ENCODE data around the gene GSTT4. TPM values are rescaled to one million over a fixed set of nuclear protein-coding genes. Genes with fewer than 3 reads are reported as not detected.
"Not testable (repeated sequence)": the region's sequence is repeated elsewhere in the genome, so short reads cannot be mapped to it uniquely, and the experiment has no call there.

Gene GSTT4
- total RNA-seq, 2 experiments from 2014 or later, result not detected

DNA sequence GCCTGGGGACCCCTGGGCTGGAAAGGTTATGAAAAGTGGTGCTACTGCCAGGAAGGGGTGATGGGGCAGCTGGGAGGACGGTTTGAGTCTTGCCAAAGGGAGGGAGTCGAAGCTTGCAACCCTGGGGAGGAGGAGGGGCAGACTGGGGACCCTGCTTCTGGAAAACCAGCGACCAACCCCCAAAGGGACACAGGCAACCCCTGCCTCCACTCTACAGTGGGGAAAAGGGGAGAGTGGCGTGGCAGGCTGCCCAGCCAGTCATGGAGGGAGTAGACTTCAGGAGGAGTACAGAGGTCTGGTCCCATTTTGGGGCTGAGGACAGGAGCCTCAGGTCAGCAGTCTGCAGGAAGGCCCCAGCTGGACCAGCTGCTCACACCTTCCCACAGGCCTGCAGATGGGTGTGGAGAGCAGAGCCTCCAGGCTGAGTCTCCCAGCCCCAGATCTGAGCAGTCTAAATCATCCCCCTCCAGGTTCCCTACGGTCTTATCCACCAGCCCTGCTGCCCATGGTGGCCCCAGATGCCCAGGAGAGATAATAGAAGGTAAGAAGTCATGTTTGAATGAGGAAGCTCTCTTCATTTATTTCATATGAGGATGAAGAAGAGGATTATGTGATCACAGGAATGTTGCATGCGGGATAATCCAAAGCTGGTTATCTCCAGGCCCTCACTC is 34.3 kb downstream of the GSTT4 start:
- Mint-ChIP-seq H3K36me3 (peaks cover 26% of the 10 kb centered on the region), H3K4me3 (no peak overlapping the region)

DNA sequence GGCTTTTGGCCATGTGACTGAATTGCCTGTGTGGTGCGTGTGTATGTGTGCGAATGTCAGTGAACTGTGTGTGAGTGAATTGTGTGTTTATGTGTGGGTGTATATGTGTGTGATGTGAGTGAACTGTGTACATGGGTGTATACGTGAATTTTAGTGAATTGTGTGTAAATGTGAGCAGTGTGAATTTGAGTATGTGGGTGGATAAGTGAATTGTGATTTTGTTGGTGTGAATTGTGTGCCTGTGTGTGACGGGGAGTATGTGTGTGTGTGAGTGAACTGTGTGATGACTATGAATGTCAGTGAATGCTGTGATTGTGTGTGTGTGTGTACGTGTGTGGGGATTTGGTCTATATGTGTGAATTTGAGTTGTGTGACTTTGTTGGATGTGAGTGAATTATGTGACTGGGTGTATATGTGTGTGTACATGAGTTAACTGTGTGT is 35.0 kb downstream of the GSTT4 start:
- no peak for ATAC-seq
- Mint-ChIP-seq H3K4me3 (no peak overlapping the region), H3K9me3 (ENCODE audit: low read depth) (no peaks in the 10 kb centered on the region), H3K27me3 (no peaks in the 10 kb centered on the region), H3K36me3 (peaks cover 26% of the 10 kb centered on the region), H3K4me1 (peaks cover 11% of the 10 kb centered on the region), H3K27ac (no peak overlapping the region)
- DNase-seq, result no peak
- CTCF ChIA-PET, result no interaction called here

More for the DNA sequence above, 34.3 kb downstream of the GSTT4 start:
- H3K9me3 Mint-ChIP-seq (ENCODE audit: low read depth), result no peaks in the 10 kb centered on the region
- no peaks in the 10 kb centered on the region for H3K27me3 Mint-ChIP-seq
- no peak for DNase-seq
- H3K27ac Mint-ChIP-seq, result no peak overlapping the region
- H3K4me1 Mint-ChIP-seq, result peaks cover 11% of the 10 kb centered on the region
- no peak for ATAC-seq
- CTCF ChIA-PET, result no interaction called here

DNA sequence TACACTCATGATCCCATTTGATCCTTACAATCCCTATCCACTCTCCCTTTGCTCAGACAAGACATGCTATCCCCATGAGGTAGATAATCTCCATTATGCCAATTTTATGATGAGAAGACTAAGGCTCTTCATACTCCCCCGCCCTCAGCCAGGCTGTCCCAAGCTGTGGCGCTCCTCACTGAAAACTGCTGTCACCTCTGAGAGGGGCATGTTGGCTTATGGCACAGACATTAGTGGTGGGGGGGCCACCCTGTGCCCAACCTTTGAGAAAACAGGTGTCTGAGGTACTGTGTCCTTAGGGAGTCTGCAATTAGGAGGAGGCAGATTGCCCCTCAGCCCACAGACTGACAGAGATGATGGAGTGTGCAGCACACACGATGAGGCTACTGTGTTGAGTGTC is 36.2 kb downstream of the GSTT4 start:
- peaks cover 11% of the 10 kb centered on the region for H3K4me1 Mint-ChIP-seq
- H3K36me3 Mint-ChIP-seq, result peaks cover 26% of the 10 kb centered on the region

DNA sequence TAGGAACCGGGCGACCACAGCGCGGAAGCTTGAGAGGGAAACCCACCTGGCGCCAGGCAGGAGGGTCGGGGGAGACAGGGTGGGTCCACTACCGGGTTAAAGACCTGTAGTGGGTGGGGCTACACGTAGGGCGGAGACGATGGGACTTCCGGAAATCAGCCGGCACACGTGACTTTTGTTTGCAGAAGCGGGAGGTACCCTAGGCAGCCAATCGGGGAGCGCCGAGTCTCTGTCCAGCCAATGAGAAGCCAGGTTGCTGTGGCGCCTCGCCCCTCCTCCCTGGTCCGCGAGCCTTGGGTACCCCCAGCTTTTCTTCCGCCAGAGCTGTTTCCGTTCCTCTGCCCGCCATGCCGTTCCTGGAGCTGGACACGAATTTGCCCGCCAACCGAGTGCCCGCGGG is 38.7 kb downstream of the GSTT4 start, which contains the start of gene DDTL:
TSS of gene DDTL (plus strand) at position 321 of the 400 bp plus-strand sequence. CDS start at position 348, 27 bp downstream.
- H3K36me3 Mint-ChIP-seq, result peaks cover 22% of the 10 kb centered on the region
- H3K4me3 Mint-ChIP-seq; H3K4me1 Mint-ChIP-seq; H3K27ac Mint-ChIP-seq; H3K9me3 Mint-ChIP-seq (ENCODE audit: low read depth); H3K27me3 Mint-ChIP-seq; DNase-seq; CTCF ChIA-PET: not testable (repeated sequence)
- ATAC-seq, result peak; percentile 99

More for the DNA sequence above, 36.2 kb downstream of the GSTT4 start:
- no peak overlapping the region for H3K4me3 Mint-ChIP-seq
- no peaks in the 10 kb centered on the region for H3K27me3 Mint-ChIP-seq
- H3K9me3 Mint-ChIP-seq (ENCODE audit: low read depth), result no peaks in the 10 kb centered on the region
- CTCF ChIA-PET, result no interaction called here
- DNase-seq (no peak), ATAC-seq (no peak)
- H3K27ac Mint-ChIP-seq, result no peak overlapping the region

DNA sequence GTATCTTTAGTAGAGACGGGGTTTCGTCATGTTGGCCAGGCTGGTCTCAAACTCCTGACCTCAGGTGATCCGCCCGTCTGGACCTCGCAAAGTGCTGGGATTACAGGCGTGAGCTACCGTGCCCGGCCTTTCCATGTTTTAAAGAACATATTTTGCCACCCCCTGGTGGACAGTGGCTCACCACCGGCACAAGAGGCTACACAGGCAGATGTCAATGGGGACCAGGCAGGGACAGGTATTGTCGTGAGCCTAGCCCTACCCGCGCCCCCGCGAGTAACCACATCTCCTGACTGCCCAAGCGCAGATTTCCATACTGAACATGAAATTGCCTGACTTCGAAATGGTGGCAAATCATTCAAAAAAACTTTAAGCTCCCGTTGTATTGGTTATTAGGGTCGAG is 39.2 kb downstream of the GSTT4 start:
- H3K27ac Mint-ChIP-seq; CTCF ChIA-PET; DNase-seq; H3K4me1 Mint-ChIP-seq; H3K9me3 Mint-ChIP-seq (ENCODE audit: low read depth); H3K4me3 Mint-ChIP-seq; H3K27me3 Mint-ChIP-seq: not testable (repeated sequence)
- ATAC-seq, result peak; percentile 32
- peaks cover 17% of the 10 kb centered on the region for H3K36me3 Mint-ChIP-seq

DNA sequence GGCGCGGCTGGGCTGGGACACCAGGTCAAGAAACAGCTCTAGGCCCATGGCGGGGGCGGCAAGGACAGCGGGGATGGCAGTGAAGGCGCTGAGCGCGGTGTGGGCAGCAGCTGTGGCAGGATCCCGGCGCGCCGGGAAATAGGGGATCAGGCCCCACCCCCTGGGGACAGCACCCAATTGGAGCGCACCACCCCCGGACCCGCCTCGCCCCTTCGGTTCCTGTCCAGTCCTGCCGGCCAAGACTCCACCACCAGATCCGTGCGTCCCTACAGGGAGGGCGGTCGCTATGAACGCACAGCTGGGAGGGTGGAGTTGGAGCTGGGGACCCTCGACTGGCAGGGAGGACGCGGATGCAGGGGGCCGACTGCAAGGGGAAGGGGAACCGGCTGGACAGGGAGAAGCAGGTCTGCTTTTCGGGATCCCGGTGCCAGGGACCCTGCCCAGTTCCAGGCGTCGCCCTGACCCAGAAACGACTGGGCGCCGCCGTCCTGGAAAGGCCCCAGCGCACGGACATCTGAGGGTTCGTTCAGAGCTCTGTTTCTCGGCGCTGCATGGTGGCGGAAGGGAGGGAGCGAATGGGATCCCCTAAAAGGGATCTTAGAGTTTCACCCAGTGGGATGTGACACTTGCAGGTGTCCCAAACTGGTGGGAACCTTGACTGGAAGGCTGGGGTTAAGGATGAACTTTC is 44.0 kb downstream of the GSTT4 start, which contains the start of gene GSTT2B:
TSS of gene GSTT2B (minus strand) at position 112 of the 688 bp plus-strand sequence. CDS start at position 48, 64 bp downstream.
- H3K9me3 Mint-ChIP-seq (ENCODE audit: low read depth); CTCF ChIA-PET; H3K27me3 Mint-ChIP-seq; H3K4me3 Mint-ChIP-seq; H3K36me3 Mint-ChIP-seq; H3K27ac Mint-ChIP-seq; H3K4me1 Mint-ChIP-seq; DNase-seq: not testable (repeated sequence)
- ATAC-seq, result peak; percentile 37

DNA sequence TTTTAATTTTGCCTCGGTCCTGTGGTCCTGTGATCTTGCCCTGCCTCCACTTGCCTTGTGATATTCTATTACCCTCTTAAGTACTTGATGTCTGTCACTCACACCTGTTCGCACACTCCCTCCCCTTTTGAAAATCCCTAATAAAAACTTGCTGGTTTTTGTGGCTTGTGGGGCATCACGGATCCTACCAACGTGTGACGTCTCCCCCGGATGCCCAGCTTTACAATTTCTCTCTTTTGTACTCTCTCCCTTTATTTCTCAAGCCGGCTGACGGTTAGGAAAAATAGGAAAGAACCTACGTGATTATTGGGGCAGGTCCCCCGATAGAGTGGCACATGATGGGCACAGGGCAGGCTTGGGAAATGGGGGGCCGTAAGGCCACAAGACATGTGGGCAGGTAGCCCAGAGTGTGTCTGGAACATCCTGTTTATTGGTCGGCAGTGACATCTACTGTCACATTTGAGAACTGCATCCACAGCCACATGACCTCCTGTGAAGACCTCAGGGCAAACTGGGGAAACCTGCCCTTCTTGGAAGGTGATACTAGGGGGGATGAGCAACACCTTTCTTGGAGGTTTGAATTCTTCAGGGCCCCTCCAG is 48.9 kb downstream of the GSTT4 start:
- not testable (repeated sequence) for H3K4me1 Mint-ChIP-seq; H3K4me3 Mint-ChIP-seq; H3K9me3 Mint-ChIP-seq (ENCODE audit: low read depth); H3K27ac Mint-ChIP-seq; H3K36me3 Mint-ChIP-seq; H3K27me3 Mint-ChIP-seq
- CTCF ChIA-PET, result interaction anchor here (0.6 to 1.3 kb wide), 6 partner anchors 96 to 566 kb away, joined by 3 read pairs; no protein-coding TSS in a partner anchor
- peak; percentile 91 for ATAC-seq
- DNase-seq, result peak; percentile 87

DNA sequence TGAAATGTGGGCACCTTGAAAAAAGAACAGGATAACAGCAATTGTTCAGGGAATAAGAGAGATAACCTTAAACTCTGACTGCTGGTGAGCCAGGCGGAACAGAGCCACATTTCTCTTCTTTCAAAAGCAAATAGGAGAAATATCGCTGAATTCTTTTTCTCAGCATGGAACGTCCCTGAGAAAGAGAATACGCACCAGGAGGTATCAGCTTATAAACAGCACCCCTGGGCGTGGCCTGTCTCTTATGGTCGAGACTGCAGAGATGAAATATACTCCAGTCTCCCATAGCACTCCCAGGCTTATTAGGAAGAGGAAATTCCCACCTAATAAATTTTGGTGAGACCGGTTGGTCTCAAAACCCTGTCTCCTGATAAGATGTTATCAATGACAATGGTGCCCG is 49.4 kb downstream of the GSTT4 start:
- H3K9me3 Mint-ChIP-seq (ENCODE audit: low read depth); DNase-seq; H3K36me3 Mint-ChIP-seq; H3K27me3 Mint-ChIP-seq; ATAC-seq; H3K4me3 Mint-ChIP-seq; H3K4me1 Mint-ChIP-seq; H3K27ac Mint-ChIP-seq: not testable (repeated sequence)
- CTCF ChIA-PET, result interaction anchor here (0.6 to 1.3 kb wide), 6 partner anchors 97 to 566 kb away, joined by 3 read pairs; no protein-coding TSS in a partner anchor

DNA sequence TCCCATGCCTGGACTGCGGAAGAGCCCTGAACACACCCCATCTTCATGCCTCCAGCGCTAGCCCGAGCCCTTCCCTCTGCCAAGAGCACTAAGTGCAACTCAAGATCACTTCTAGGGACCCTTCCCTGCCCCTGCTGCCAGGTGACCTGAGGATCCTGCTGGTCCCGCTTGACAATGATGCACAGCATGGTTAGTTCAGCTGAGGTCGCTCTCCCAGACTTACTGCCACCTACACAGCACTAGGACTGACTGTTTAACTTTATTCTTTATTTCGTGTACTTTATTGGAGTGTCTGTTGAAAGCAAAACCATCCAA is 50.3 kb downstream of the GSTT4 start:
- H3K9me3 Mint-ChIP-seq (ENCODE audit: low read depth); ATAC-seq; H3K27me3 Mint-ChIP-seq; H3K27ac Mint-ChIP-seq; H3K4me3 Mint-ChIP-seq; H3K36me3 Mint-ChIP-seq; H3K4me1 Mint-ChIP-seq; CTCF ChIA-PET; DNase-seq: not testable (repeated sequence)

DNA sequence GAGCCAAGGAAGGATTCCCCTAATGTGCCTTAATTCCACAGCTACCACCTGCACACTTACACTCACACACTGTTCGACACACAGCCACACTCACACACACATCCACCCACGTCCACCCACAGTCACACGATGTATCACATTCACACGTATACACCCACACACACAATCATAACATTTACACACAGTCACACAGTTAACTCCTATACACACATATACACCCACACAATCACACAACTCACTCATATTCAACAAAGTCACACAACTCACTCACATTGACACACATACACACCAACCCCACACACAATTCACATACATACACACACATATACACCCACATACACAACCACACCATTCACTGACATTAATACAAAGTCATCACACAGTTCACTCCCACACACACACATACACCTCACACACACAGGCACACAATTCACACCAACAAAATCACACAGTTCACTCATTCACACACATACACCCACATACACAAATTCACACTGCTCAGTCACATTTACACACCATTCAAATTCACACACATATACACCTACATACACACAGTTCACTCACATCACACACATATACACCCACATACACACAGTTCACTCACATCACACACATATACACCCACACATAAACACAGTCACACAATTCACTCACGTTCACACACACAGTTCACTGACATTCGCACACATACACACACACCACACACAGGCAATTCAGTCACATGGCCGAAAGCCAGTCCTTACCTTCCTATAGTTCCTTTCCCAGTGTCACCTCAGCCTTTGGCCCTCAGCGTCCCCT is 50.9 kb downstream of the GSTT4 start:
- H3K4me3 Mint-ChIP-seq; H3K27me3 Mint-ChIP-seq; ATAC-seq; CTCF ChIA-PET; H3K27ac Mint-ChIP-seq; H3K4me1 Mint-ChIP-seq; H3K9me3 Mint-ChIP-seq (ENCODE audit: low read depth); DNase-seq; H3K36me3 Mint-ChIP-seq: not testable (repeated sequence)

DNA sequence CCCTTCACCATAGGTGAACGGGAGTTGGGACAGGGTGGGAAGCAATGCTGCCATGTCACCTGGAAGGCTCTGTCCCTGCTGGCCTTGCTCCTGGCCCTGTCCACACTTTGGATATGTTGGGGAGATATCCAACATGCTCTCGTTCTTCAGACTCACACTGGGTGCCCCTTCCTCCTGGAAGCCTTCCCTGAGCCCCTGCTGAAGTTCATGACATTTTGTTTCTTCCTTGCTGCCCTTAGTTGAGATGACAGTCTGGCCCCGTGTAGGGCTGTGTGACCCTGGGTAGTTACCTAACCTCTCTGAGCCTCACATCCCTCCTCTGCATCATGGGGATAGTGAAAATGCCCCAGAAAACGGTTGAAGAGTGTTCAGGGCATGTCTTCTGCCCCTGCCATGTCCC is 51.8 kb downstream of the GSTT4 start:
- DNase-seq; H3K4me3 Mint-ChIP-seq; ATAC-seq; H3K4me1 Mint-ChIP-seq; CTCF ChIA-PET; H3K36me3 Mint-ChIP-seq; H3K9me3 Mint-ChIP-seq (ENCODE audit: low read depth); H3K27me3 Mint-ChIP-seq; H3K27ac Mint-ChIP-seq: not testable (repeated sequence)

DNA sequence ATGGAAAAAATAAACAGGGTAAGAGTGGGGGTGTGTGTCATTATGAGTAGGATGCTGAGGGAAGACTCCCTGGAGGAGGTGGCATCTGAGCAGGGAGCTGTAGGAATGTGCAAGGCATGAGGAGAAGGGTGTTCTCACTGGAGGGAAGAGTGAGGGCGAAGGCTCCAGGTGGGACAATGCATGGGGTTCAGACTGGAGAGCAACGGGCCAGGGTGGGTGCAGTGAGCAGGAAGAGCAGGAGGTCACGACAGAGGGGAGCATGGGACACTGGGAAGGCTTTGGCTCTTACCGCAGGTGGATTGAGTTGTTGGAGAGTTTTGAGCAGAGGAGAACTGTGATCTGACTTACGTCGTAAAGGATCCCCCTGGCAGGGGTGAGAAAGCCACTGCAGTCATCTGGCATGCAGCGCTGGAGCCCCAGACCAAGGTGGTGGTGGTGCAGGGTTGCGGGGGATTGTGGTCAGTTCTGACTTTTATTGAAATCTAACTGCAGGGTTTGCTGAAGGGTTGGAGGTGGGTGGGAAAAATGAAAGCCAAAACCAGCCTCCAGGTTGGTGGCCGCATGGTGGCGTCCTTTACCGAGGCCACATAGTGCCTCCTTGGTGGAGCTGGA is 52.4 kb downstream of the GSTT4 start:
- CTCF ChIA-PET, H3K27ac Mint-ChIP-seq: not testable (repeated sequence)

DNA sequence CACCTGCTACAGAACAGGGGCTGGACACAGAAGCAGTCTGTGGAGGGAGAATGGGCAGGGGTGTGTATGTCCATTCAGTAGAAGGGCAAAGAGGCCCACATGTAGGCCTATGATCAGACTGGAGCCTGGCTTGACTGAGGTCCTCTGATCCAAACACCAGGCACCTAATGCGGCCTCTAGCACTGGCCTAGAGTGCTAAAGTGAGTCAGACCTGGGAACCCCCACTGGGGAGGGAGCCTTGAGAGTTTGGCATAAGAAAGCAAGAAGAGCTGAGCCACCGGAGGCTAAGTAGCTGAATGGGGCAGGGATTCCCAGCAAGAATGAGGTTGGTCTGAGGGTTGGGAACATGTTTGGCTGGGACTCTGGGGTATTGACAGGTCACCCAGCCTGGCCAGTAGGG is 53.9 kb downstream of the GSTT4 start:
- H3K4me1 Mint-ChIP-seq; H3K4me3 Mint-ChIP-seq; H3K27ac Mint-ChIP-seq; CTCF ChIA-PET; ATAC-seq; H3K36me3 Mint-ChIP-seq; DNase-seq; H3K9me3 Mint-ChIP-seq (ENCODE audit: low read depth); H3K27me3 Mint-ChIP-seq: not testable (repeated sequence)

More for the DNA sequence above, 52.4 kb downstream of the GSTT4 start:
- not testable (repeated sequence) for H3K9me3 Mint-ChIP-seq (ENCODE audit: low read depth); DNase-seq; H3K27me3 Mint-ChIP-seq; H3K4me1 Mint-ChIP-seq; H3K36me3 Mint-ChIP-seq; ATAC-seq; H3K4me3 Mint-ChIP-seq
